Measurements from ENCODE around the gene USP37.

- TF ChIP-seq CTCF (IDR thresholded peaks at IDR 0.05) (no peak), CBX8 (IDR thresholded peaks at IDR 0.05) (no peak), PHF8 (IDR thresholded peaks at IDR 0.05; ENCODE audit: borderline replicate concordance, low read depth) (no peak), FOSB (CRISPR knock-in tag; IDR thresholded peaks at IDR 0.05) (no peak), MAZ (IDR thresholded peaks at IDR 0.05; ENCODE audit: borderline replicate concordance, low read depth, low read length) (no peak), POLR2A (IDR thresholded peaks at IDR 0.05; ENCODE audit: low read length) (no peak), RCOR1 (IDR thresholded peaks at IDR 0.05; ENCODE audit: low read depth, low read length) (no peak), REST (IDR thresholded peaks at IDR 0.05) (no peak), EP300 (IDR thresholded peaks at IDR 0.05) (no peak), JUN (IDR thresholded peaks at IDR 0.05) (no peak), CEBPB (IDR thresholded peaks at IDR 0.05) (no peak), BHLHE40 (IDR thresholded peaks at IDR 0.05; ENCODE audit: low read depth, low read length) (no peak), HMGXB4 (CRISPR knock-in tag; IDR thresholded peaks at IDR 0.05; ENCODE audit: borderline replicate concordance) (no peak), MAX (IDR thresholded peaks at IDR 0.05) (no peak)
These were observed 135.3 kb downstream of the USP37 start for GRCh38 chr2:218432676-218433365.
